ENCODE measurements around the gene SURF6.
"Not testable (repeated sequence)": the region's sequence is repeated elsewhere in the genome, so short reads cannot be mapped to it uniquely, and the experiment has no call there.

SURF6 gene

DNA sequence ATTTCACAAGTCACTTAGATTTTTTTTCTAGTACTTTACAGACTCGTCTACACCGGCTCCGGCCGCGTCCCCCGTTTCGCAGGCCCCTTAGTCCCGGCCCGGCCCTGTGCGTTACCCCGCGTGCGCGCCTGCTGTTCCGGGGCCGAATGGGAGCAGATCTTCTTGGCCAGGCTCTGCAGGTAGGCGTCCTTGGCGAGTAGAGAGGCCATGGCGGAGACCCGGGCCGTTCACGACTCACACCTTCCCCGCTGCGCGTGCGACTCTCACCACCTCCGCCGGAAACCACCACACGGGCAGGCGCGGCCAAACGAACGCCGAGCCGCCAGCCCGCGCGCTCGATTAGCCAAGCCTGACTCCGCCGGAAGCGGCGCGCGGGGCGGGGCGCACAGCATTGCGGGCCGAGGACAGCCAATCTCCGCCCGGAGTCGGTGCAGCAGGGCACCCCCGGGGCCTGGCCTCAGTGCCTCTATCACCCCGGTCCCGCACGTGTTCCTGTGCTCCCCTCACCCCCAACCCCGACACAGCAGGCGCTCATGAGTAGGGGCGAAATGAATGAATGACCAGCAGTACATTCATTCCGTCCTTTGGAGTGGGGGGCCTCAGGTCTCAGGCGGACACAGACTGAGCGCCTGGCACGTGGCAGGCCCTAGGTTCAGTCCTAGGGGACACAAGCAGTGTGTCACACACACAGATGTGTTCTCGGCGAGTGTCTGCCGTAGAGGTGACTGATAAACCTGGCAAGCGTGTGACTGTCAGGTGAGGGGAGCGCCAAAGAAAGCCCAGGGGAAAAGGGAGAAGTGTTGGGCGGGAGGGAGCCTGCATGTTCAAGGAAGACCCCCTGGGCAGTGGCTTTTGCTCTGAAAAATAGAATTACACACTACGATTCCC lies at the start of gene SURF6:
SURF6 (minus strand) TSS at position 265 of the 888 bp plus-strand sequence; CDS start at position 209, 56 bp downstream.
- DNase-seq, result peak; percentile 97

DNA sequence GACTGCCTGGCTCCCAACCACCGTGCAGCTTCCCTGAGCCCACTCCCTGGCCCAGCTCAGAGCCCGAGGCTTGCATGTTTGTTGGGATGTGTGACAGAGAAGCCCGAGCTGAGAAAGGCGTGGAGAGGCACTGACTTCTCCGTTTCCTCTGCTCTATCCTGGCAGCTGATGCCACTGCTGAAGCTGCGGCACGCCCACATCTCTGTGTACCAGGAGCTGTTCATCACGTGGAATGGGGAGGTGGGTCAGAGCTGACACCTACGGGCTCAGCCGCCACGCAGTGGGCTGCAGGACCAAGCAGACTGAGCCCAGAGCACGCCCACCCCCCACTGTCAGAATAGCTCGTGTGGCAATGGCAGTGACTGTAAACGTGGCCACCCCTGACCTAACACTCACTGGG lies 49.5 kb upstream of the SURF6 start:
- no peak for DNase-seq

DNA sequence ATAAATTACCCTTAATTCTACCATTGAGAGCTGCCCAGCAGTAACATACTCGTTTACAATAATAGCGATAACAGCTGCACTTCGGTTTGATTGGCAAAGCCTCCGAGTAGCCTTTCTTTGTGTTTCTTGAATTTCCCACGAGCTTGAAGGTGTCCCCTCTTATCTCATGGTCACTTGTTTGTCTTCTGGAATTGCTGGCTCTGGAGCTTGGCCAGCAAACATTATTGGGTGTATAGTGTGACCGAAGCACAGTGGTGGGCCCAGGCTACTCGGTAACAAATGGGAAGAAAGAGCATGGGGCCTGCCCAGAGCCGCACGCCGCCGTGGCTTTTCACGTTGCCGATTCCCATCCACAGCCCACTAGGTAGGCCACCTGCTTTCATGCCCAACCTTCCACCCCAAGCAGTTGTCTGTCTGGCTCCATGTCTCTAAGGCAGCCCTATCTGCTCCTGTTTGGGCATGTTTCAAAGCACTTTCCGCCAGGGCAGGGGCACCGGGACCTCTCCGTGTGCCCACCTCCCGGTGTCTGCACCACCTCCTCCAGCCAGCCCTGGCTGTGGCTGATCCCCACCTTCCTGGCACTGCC lies 48.8 kb upstream of the SURF6 start:
- DNase-seq, result no peak

DNA sequence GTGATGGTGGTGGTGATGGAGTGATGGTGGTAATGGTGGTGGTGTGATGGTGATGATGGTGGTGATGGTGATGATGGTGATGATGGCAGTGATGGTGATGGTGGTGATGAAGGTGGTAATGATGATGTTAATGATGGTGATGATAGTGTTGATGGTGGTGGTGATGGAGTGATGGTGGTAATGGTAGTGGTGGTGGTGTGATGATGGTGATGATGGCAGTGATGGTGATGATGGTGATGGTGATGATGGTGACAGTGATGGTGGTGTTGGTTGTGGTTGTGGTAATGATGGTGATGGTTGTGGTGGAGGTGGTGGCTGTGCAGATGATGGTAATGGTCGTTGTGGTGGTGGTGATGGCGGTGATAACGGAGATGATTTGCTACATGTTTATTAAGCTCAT lies 47.5 kb upstream of the SURF6 start:
- DNase-seq, result no peak

DNA sequence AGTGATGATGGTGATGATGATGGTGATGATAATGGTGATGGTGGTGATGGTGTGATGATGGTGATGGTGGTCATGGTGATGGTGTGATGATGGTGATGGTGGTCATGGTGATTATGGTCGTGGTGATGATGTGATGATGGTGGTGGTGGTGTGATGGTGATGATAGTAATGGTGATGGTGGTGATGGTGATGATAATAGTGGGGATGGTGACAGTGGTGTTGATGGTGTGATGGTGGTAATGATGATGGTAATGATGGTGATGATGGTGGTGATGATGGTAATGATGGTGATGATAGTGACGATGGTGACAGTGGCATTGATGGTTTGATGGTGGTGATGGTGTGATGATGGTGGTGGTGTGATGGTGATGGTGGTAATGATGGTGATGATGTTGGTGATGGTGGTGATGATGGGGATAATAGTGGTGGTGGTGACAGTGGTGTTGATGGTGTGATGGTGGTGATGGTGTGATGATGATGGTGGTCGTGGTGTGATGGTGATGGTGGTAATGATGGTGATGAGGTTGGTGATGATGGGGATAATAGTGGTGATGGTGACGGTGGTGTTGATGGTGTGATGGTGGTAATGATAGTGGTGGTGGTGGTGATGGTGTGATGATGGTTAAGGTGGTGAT lies 46.6 kb upstream of the SURF6 start:
- DNase-seq, result no peak

DNA sequence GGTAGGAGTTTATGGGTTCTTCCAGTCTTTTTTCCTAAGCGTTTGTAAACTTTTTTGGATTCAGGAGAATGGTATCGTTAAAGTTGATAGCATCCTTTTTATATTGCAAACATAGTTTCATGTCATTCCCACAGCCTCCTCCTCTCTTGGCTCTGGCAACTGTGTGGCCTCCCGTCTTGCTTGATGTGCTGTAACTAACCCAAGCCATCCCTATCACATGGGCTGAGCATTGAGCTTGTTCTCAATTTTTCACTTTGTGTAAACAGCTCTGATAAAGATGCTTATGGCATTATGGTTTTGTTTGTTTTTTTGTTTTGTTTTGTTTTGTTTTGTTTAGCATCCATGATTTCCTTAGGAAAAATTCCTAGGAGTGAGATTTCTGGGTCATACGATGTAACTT lies 44.7 kb upstream of the SURF6 start:
- no peak for DNase-seq

DNA sequence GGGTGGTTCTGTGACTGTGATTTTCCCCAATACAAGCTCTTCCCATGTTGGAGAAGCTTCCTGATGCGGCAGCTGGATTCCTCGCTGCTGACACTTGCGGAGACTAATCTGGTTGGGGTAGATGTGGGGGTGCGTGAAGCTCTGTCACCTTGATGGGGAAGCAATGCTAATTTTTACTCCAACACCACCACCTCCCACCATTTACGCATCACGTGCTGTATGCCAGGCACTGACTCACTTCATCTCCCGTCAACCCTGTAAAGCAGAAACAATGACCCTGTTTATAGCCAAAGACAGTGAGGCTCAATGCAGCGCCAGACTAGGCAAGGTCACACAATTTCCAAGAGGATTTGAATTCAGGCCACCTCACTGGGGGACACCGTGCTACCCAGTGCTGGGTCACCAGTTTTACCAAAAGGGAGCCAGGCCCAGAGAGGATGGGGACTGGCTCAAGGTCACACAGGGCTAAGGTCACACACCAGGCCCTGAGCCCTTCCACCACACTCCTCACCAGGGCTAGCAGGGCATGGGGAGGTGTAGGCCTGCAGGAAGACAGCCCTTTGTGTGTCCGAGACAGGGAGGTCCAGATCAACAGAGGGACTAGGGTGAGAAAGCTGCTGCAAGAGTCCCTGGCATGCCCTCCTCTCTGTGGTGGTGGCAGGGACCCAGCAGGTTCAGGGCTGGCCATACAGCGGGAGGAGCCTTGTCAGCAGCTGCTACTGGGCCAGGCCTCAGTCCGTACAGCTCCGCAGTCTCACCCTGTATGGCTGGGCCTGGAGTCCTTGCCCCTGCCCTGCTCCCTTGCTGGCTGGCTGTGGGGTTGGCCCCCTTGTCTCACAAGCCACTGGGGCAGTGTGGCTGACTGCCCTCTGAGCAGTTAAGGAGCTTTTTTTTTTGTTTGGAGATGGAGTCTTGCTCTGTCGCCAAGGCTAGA lies 43.4 kb upstream of the SURF6 start:
- DNase-seq, result no peak

DNA sequence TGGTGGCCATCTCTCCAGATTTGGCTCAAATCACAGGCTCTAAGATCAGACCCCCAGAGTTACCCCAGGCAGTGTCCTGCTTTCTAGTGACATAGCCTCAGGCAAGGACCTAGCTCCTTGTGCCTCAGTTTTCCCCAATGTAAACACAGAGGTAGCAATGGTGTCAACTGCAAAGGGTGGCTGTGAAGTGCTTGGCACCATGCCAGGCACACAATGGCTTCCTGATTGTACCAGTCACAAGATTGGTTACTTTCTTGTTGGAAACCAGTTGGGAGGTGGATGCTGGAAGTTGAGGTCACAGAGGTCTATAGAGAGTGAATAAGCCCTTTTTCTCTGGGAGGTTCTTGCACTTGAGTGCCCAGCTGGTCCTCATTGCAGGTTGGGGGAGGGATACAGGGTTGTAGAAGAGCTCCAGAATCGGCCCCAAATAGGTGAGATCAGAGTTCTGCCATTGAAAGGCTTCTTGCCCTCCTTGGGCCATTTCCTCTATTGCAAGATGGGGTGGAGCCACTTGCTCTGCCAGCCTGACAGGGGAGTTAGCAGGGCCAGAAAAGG lies 42.5 kb upstream of the SURF6 start:
- no peak for DNase-seq

DNA sequence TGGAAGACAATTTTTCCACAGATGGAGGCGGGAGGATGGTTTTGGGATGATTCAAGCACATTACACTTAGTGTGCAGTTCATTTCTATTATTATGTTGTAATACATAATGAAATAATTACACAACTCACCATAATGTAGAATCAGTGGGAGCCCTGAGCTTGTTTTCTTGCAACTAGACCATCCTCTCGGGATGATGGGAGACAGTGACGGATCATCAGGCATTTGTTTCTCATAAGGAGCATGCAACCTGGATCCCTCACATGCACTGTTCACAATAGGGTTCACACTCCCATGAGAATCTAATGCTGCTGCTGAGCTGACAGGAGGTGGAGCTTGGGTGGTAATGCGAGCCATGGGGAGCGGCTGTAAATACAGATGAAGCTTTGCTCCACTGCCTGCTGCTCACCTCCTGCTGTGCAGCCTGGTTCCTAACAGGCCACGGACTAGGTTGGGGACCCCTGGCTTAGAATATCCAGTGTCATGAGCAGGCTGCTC lies 41.8 kb upstream of the SURF6 start:
- no peak for DNase-seq

DNA sequence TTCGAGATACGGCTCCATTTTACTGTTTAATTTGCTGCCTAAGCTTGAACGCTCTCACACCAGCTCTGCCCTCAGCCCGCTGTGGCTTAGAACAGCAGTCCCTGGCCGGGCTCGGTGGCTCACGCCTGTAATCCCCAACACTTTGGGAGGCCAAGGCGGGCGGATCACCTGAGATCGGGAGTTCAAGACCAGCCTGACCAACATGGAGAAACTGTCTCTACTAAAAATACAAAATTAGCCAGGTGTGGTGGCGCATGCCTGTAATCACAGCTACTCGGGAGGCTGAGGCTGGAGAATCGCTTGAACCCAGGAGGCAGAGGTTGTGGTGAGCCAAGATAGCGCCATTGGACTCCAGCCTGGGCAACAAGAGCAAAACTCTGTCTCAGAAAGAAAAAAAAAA lies 41.3 kb upstream of the SURF6 start:
- DNase-seq, result not testable (repeated sequence)

DNA sequence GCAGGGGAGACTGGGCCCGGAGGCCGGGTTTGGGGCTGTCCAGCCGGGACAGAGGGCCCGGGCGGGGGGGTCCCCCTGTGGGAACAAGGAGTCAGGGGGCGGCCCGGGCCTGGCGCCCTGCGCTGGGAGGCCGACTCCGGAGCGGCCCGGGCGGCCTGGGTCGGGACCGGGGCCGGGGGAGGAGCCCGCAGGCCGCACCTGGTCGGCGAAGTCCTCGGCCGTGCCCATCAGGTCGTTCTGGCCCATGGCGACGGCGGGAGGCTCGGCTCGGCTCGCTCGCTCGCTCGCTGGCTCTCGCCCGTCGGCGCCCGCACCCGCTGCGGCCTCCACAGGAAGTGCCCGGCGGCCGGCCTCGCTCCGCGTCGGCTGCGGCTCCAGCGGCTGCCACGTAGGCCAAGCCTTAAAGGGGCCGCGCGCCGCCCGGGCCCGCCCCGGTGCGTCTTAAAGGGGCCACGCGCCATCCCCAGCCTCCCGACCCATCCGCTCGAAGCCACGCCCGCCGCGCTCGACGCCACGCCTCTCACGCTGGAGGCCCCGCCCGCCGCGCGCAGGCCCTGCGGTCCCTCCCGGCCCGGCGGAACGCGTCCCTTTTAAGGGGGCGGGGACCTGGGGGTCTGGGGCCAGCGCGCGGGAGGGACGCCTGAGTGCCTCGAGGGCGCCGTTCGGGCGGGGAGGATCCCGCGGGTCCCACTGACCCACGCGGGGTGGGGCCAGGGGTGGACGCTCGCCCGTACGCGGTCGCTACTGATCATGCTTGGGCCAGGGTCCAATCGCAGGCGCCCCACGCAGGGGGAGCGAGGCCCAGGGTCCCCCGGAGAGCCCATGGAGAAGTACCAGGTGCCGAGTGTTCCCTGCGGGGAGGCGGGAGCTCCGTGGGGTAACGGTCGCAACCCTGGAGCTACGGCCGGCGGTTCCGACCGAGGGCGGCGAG lies 40.0 kb upstream of the SURF6 start, which contains the start of the genes STKLD1 and SURF4:
STKLD1 (plus strand) TSS at position 643 of the 931 bp plus-strand sequence; CDS start at position 751, 108 bp downstream.
SURF4 (minus strand) TSS at position 337 of the 931 bp plus-strand sequence; CDS start at position 246, 91 bp downstream.
- DNase-seq, result peak; percentile 99

DNA sequence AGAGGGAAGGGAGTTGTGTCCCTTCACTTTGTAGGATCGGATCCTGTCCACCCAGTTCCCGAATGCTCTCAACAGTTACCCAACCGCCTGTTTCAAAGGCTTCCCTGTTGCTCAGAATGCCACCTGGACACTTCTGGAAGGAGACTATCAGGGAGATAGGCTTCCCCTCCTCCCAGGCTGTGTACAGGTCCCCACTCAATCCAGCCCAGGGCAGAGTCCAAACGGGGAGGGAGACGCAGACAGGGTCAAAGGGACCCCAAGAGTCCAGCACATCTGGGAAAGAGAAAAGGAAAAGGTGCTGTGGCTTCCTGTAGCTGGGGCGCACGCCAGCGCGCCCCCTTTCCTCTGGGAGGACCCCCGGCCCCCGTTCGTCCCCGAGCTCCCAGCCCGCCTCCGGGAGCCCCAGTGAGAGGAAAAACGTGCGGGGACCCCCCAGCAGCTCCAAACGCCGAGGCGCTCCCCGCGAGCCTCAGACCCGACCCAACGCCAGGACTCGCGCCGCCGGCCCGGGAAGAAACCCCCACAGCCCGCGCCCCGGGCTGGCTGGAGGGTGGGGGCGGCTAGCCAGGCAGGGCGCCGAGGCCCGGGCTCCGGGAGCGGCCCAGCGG lies 39.2 kb upstream of the SURF6 start:
- DNase-seq, result peak; percentile 72

DNA sequence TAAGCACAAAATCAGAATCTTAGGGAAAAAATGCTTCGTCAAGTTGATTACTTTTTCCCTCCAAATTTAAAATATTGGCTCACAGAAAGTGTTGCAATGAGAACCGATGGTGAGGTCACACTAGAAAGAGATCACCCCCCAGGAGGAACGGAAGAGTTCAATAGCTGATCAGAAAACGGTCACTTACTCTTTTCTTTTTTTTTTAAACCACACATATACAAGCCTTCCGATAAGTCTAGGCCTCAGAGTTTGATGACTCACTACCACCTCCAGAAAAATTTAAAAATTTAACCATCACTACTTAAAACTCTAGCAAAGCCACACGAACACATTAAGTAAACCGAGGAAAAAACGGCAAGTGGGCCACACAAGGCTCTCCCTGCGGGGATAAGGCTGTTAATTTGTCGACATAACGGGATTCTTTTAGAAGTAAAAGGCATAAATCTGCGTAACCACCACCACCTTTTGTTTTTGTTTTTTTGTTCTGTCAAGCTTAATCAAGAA lies 38.7 kb upstream of the SURF6 start:
- DNase-seq, result peak; percentile 69

DNA sequence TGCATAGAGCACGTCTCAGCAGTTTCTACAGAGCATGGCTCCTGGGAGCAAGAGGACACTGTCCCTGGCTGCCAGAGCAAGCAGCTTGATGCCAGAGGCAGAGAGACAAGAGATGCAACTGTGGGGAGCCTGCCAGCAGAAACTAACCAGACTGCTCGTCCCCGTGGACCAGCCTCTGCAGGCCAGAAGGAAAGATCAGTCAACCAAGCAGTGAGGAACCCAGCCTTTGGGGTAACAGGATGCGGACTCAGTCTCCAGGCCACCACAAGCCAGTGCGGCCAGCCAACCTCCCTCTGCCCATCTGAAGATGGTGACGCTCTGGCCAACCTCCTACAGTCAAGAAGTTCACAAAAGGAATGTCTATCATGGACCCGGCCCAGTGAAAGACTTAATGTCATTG lies 36.2 kb upstream of the SURF6 start:
- DNase-seq, result no peak

DNA sequence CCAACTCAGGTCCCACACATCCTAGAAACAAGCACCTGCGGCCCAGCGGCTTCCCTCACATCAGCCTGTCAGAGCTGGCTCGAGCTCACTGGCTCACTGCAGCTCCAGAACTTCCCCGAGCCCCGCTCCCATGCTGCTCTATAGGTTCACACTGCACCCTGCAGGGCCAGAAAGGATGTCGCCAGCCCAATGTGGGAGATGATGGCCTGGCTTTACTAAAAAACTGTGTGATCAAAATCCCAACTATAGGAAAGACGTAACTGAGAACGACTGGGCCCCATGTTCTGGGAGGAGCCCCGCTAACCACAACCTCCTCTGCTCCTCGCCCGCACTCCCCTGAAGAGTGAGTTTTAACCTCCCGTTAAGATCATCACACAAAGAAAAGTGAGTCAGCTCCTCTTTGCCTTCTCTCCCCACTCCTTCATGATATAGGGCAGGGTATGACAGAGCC lies 35.3 kb upstream of the SURF6 start:
- DNase-seq, result peak; percentile 85

DNA sequence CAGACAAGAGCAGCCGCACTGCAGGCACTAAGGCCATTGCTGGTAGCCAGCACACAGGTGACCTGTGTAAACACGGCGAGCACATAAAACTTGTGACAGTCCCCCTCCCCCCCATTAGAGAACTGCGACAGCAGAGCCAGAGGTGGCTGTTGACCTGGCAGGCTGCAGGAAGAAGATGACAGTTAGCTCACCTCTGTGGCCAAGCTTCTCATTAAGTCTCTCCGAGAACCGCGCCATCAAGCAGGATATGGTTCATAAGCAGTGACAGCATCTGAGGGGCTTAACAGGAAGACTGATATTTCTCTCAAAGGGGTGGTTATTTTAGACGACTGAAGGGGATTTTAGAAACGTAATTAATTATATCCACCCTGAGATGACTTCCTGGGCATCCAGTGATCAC lies 34.7 kb upstream of the SURF6 start:
- DNase-seq, result no peak

DNA sequence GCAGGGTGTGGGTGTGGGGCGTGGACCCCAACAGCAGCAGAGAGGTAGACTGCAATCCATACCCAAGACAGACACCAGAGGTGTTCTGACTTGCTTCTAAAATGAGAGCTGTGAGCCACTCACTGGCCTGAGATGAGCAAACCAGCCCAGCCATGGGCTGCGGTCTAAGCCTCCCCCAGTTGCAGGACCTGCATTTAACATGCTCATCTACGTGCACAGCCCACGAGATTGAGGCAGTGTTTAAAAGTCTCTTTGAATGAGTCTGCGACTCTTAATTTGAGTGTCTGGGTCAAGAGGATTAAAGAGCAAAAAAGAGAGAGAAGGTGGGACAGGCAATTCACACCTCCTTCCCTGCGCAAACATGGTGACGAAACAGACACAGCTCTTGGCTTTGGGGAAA lies 33.9 kb upstream of the SURF6 start:
- DNase-seq, result no peak

DNA sequence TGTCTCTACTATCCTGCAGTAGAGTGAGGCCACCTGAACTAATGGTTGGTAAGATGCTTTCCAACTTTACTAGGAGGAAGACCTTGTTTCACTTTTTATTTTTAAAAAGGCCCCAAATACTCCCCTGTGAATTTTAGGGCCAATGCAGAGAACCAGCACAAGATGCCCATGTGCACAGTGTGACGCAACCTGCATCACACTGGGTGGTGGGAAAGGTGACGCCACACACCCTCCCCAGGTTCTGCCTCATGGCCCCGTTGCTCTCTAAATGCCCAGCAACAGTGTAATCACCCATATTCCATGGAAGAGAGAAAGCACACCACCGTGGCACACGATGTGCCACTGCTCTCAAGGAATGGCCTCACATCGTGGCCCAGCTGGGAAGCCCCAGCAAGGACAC lies 33.4 kb upstream of the SURF6 start:
- no peak for DNase-seq

DNA sequence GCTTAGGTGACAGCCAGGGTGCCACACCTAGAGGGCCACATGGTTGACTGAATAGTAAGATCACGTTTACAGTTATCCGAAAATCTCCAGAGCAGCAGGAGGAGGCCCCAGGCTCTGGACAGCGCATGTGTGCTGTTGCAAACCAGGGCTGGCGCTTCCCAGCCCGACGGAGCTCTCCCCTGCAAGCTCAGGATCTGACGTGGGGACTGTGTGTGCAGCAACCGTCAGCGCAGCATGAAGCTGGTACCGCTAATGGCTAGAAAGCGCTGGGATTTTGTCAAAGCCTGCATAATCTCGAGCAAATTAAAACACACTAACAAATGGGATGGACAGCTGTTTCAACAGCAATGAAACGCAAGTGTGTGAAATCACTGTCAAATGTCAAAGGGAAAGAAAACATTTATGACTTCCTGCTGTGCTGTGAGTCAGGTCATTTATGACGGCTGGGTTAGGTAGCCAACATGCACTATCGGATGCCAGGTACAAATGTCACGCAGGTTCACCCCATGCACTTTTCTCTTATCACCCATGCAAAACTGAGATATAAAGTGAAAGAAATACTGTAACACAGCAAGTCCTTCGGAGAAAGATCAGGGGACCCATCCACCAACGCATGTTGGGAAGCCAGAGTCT lies 32.4 kb upstream of the SURF6 start:
- DNase-seq, result no peak

DNA sequence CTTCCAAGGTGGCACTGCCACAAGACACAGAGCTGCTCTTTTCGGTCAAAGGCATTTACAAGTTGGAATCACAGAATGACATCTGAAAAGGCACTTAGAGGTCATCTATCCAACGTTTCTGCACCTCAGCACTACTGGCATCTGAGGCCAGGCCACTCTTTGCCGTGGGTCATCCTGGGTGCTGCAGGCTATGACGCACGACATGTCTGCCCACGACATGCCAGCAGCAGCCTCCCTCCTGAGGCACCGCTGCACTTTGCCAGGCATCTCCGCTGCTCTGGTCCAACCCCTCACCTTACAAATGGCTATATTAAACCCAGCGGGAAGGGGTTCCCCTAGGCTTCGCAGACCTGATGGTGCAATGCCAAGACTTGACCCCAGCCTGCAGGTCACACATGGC lies 31.8 kb upstream of the SURF6 start:
- DNase-seq, result no peak
